Liver (tissue), 3 donors: Measurements from ENCODE around the gene CIC.

Source experiments
- EGR1 ChIP-seq, 2 donors: IDR thresholded peaks; 2 replicates each; pipeline ENCODE4 v1.6.1; 2016 to 2018; ENCODE audit warnings: antibody characterized with exemption in 2 of 2, low read depth in 2 of 2
- GABPA ChIP-seq, 2 donors: IDR thresholded peaks in 1 of 2; conservative IDR thresholded peaks in 1 of 2; 2 replicates each; pipeline ENCODE4 v1.6.1; 2016; ENCODE audit warnings: antibody characterized with exemption in 2 of 2, mild to moderate bottlenecking in 1 of 2, moderate library complexity in 1 of 2
- JUND ChIP-seq, 2 donors: IDR thresholded peaks; 2 replicates each; pipeline ENCODE4 v1.6.1; 2016; ENCODE audit warnings: antibody characterized with exemption in 2 of 2
- RAD21 ChIP-seq, 2 donors: IDR thresholded peaks; 2 replicates each; pipeline ENCODE4 v1.6.1; 2016; ENCODE audit warnings: antibody characterized with exemption in 2 of 2, mild to moderate bottlenecking in 2 of 2
- SP1 ChIP-seq: IDR thresholded peaks from 2 replicates; pipeline ENCODE4 v1.6.1; 2018; ENCODE audit warnings: antibody characterized with exemption, mild to moderate bottlenecking
- YY1 ChIP-seq: IDR thresholded peaks from 2 replicates; pipeline ENCODE4 v1.6.1; 2016; ENCODE audit warnings: antibody characterized with exemption, mild to moderate bottlenecking
- TF ChIP-seq, protein P1 (sequence below): fragments of 150-350 bp; IDR thresholded peaks from 2 replicates; pipeline ENCODE4 v1.5.1; 2017; ENCODE audit warnings: improper control_type of control experiment, low read depth, low read length; ENCODE audit not compliant: missing input control
- TF ChIP-seq, protein P2 (sequence below): IDR thresholded peaks from 2 replicates; pipeline ENCODE4 v1.6.1; 2016; ENCODE audit warnings: antibody characterized with exemption
- TF ChIP-seq, protein P3 (sequence below): IDR thresholded peaks from 2 replicates; pipeline ENCODE4 v1.6.1; 2016; ENCODE audit warnings: antibody characterized with exemption
- TF ChIP-seq, protein P4 (sequence below): IDR thresholded peaks from 2 replicates; pipeline ENCODE4 v1.6.1; 2016; ENCODE audit warnings: antibody characterized with exemption
- TF ChIP-seq, protein P5 (sequence below): IDR thresholded peaks from 2 replicates; pipeline ENCODE4 v1.6.1; 2016; ENCODE audit warnings: antibody characterized with exemption, mild to moderate bottlenecking
- donor health status: healthy.
- donor health status: healthy.

DNA sequence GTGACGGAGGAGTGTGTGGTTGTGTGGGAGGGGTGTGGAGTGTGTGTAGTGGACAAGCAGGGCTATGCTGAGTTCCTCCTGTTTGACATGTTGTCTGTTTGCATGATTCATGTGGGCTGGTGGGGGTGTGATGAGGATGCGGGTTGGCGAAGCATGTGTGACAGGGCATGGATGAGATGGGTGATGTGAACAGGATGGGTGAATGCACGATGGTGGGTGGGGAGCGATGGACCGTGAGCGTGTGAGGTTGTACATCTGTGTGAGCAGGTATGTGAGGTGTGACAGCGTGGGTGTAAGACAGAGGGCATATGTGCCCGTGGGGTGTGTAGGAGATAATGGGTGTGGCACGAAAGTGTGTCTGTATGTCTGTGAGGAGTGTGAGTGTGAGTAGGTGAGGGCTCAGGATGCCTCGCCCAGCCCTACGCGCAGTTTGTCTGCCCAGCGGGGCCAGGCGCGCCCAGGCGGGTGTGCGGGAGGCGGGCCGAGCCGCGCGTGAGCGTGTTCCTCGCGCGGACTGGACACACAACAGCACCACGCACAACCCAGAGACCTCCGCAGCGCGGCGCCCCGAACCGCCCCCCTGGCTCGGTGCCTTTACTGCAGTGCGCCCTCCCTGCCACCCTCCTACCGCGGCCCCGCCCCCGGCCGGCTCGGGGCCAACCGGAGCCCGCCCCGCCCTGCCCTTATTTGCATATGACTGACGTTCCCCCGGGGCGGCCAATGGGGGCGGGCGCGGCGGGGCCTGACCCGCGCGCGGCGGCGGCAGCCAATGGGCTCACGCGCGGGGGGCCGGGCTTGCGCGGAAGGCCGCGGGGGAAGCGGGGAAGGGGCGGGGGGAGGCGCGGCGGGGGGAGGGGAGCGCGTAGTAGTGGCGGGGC is 14.4 kb downstream of the CIC start:
- TF ChIP-seq, protein P1, sequence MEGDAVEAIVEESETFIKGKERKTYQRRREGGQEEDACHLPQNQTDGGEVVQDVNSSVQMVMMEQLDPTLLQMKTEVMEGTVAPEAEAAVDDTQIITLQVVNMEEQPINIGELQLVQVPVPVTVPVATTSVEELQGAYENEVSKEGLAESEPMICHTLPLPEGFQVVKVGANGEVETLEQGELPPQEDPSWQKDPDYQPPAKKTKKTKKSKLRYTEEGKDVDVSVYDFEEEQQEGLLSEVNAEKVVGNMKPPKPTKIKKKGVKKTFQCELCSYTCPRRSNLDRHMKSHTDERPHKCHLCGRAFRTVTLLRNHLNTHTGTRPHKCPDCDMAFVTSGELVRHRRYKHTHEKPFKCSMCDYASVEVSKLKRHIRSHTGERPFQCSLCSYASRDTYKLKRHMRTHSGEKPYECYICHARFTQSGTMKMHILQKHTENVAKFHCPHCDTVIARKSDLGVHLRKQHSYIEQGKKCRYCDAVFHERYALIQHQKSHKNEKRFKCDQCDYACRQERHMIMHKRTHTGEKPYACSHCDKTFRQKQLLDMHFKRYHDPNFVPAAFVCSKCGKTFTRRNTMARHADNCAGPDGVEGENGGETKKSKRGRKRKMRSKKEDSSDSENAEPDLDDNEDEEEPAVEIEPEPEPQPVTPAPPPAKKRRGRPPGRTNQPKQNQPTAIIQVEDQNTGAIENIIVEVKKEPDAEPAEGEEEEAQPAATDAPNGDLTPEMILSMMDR, result no peak
- TF ChIP-seq, protein P2, sequence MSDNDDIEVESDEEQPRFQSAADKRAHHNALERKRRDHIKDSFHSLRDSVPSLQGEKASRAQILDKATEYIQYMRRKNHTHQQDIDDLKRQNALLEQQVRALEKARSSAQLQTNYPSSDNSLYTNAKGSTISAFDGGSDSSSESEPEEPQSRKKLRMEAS, result no peak
- TF ChIP-seq EGR1 (IDR thresholded peaks at IDR 0.05; ENCODE audit: low read depth in 2 of 2) (no peak), RAD21 (IDR thresholded peaks at IDR 0.05) (no peak), YY1 (no peak), SP1 (no peak), JUND (IDR thresholded peaks at IDR 0.05) (no peak), GABPA (IDR thresholded peaks at IDR 0.05 in 1 of 2, conservative IDR thresholded peaks at IDR 0.05 in 1 of 2) (no peak)
- TF ChIP-seq, protein P3, sequence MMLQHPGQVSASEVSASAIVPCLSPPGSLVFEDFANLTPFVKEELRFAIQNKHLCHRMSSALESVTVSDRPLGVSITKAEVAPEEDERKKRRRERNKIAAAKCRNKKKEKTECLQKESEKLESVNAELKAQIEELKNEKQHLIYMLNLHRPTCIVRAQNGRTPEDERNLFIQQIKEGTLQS, result no peak
- TF ChIP-seq, protein P4, sequence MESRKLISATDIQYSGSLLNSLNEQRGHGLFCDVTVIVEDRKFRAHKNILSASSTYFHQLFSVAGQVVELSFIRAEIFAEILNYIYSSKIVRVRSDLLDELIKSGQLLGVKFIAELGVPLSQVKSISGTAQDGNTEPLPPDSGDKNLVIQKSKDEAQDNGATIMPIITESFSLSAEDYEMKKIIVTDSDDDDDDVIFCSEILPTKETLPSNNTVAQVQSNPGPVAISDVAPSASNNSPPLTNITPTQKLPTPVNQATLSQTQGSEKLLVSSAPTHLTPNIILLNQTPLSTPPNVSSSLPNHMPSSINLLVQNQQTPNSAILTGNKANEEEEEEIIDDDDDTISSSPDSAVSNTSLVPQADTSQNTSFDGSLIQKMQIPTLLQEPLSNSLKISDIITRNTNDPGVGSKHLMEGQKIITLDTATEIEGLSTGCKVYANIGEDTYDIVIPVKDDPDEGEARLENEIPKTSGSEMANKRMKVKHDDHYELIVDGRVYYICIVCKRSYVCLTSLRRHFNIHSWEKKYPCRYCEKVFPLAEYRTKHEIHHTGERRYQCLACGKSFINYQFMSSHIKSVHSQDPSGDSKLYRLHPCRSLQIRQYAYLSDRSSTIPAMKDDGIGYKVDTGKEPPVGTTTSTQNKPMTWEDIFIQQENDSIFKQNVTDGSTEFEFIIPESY, result no peak
- TF ChIP-seq, protein P5, sequence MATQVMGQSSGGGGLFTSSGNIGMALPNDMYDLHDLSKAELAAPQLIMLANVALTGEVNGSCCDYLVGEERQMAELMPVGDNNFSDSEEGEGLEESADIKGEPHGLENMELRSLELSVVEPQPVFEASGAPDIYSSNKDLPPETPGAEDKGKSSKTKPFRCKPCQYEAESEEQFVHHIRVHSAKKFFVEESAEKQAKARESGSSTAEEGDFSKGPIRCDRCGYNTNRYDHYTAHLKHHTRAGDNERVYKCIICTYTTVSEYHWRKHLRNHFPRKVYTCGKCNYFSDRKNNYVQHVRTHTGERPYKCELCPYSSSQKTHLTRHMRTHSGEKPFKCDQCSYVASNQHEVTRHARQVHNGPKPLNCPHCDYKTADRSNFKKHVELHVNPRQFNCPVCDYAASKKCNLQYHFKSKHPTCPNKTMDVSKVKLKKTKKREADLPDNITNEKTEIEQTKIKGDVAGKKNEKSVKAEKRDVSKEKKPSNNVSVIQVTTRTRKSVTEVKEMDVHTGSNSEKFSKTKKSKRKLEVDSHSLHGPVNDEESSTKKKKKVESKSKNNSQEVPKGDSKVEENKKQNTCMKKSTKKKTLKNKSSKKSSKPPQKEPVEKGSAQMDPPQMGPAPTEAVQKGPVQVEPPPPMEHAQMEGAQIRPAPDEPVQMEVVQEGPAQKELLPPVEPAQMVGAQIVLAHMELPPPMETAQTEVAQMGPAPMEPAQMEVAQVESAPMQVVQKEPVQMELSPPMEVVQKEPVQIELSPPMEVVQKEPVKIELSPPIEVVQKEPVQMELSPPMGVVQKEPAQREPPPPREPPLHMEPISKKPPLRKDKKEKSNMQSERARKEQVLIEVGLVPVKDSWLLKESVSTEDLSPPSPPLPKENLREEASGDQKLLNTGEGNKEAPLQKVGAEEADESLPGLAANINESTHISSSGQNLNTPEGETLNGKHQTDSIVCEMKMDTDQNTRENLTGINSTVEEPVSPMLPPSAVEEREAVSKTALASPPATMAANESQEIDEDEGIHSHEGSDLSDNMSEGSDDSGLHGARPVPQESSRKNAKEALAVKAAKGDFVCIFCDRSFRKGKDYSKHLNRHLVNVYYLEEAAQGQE, result no peak
